HCEC 1CT (cell line): ENCODE measurements around the gene MYH10.

ENCODE experiments used
- DNase-seq: peaks from one replicate; pipeline ENCODE4 v3.0.0-alpha.2; 2017

The MYH10 gene

DNA sequence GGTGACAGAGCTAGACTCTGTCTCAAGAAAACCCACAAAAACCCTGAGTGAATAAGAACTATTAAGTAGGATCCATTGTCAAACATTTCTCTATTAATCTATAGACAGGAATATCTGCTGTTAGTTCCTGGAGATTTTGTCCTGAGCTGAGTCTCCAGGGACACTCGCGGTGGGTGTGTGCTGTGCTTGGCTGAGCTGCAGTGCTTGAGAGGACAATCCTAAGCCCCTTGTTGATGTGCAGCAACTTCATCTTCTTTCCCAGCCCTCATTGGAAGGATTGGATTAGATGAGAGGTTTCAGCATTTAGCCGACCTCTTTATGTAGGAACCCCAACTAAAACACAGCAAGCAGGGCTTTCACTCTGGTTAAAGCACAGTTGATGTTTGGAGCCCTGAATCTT is 161.5 kb downstream of the MYH10 start:
- DNase-seq: no peak

DNA sequence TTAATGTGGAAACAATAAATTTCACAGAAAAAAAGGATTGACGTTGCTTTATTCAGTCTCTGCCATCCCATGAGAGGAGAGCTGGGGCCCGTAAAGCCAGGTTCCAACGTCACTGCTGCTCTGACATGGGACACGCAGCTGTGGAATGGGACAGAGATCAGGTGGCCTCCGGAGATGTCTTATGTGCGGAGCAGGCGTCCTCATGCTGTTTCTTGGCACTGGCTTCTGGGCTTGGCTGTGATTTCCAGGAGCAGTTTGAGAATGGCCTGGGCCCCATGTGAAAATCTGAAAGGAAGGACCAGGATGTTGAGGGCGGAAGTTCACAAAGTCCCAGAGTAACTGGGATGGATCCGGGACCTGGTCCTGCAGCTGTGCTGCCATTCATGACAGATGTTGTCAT is 162.4 kb downstream of the MYH10 start:
- DNase-seq: no peak

DNA sequence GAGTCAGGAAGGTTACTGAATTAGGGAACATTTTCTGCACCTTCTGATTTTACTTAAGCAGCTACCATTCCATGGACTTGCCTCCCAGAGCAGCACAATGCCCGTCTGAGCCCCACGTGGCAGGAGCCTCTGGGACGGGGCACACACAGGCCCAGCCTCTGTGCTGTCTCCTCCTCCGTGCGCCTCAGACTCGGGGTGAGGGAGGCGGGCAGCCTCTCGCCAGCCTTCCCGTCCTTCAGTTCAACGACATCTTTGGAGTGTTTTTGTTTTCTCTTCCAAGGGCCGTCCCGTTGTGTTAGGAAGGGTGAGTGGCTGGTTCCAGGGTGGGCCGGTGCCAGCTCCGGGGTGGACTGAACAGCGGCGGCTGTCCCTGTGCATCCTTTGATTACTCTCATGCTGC is 163.0 kb downstream of the MYH10 start:
- DNase-seq: no peak

DNA sequence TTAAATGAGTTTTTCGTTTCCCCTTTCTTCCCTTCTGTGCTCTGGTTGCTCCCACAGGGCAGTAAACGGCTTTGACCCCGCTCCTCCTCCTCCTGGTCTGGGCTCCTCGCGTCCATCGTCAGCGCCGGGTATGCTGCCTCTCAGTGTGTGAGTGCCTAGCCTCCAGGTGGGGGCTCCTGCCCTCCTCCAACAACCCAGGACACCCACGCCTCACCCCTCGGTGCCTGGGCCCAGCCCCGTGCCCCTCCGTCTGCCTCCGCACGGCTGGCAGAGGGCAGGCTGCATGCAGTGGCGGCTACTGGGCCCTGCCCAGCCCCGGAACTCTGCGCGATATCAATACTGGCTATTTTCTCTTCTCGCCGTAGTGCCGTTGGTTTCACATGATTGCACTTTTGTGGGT is 163.7 kb downstream of the MYH10 start:
- no peak for DNase-seq

DNA sequence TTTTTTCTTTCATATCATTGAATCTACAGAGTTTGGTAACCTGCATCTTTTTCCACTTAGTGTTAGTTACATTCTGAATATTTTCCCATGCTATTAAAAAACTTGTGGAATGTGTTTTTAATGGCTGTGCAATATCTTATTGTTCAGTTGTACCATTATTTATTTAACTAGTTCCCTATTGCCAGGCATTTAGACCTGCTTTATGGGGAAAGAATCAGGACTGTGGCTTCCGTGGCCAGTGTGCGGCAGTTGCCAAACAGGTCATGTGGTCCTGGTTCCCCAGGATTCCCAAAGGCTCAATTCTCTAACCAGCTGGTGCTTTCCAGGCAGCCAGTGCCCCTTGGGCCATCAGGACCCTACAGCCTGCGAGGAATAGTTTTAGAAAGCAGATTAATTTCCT is 164.1 kb downstream of the MYH10 start:
- DNase-seq: no peak

DNA sequence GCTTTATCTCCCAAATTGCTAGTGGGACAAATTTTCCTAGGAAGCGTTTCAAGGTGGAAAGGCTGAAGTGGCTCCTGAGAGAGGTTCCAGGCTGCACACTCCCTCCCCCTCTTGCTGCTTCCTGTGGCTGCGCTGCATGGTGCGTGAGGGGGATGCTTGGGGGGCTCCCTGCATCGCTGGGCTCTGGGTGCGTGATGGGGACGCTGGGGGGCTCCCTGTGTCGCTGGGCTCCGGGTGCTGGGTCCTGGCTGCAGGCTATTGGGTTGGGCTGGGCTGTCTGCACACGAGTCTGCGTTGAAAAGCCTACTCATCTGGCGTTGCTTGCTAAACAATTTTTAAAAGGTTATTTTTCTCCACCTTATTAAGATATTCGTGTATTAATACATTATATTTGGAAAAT is 164.8 kb downstream of the MYH10 start:
- no peak for DNase-seq

DNA sequence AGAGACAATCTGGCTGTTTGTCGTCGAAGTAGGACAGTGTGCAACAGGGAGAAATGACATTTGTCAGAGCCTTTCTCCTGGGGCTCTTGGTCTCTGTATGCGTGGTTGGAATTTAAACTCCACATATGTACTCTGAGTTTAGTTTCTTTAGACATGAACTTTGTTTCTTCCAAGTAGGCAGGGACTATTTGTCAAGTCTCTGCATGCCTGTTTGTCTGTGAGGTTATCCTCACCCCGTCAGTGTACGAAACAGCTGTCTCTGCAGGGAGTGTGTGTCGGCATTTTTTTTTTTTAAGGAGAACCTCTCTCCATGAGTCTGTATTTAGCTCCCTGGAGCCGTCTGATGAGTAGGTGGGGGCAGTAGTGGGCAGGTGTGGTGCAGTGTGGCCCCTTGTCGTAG is 165.2 kb downstream of the MYH10 start:
- DNase-seq: no peak

DNA sequence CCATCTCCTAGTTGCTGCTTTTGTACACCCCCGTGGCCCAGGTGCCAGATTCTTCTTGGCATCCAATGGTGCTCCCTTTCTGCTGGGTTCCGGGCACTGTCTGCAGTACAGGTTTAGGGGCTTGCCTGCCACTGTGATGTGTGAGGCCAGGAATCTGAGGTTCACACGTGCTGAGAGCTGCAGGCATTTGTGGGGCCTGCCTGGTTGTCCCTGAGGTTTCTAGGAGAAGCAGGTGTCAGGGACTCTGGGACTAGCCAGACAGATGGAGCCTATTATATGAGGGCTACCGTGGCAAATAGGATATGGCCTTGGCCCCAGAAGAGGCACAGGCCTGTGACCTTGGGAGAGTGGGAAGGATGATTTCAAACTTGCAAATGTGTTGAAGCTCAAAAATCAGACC is 165.6 kb downstream of the MYH10 start:
- DNase-seq: no peak

DNA sequence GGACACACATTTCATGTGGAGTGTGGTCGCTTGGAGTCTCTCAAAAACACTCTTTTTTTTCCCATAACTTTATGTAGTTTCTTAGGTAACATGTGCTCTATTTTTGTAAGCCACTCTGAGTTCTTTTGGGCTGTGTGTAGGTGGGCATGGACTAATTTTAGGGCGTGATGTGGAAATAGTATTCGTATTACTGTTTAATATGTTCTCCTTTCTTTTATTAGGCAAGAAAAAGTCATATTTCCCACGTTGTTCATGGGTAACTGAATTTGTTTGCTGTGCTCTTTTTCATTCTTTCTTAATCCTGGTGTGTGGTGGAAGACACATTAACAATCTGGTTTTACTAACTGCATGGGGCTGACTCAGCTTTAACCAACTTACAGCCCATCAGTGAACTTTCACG is 167.4 kb downstream of the MYH10 start:
- peak; percentile 8 for DNase-seq

DNA sequence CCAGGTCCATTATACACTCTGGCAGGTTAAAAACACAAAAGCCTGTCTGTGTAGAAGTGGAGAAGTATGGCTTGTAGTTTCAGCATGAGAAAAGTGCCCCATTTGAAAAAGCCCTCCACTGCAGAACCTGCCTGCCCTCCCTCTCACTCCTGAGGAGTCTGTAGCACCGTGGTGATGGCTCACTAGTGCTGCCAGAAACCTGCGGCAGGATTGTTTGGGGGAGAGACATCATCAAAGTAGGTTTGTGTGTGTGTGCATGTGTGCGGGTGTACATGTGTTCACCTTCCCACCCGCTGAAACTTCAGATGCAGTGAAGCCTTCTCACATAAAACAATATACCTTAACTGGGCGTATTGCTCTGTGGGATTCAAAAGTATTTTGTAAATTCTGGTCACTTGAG is 168.0 kb downstream of the MYH10 start:
- DNase-seq: no peak

DNA sequence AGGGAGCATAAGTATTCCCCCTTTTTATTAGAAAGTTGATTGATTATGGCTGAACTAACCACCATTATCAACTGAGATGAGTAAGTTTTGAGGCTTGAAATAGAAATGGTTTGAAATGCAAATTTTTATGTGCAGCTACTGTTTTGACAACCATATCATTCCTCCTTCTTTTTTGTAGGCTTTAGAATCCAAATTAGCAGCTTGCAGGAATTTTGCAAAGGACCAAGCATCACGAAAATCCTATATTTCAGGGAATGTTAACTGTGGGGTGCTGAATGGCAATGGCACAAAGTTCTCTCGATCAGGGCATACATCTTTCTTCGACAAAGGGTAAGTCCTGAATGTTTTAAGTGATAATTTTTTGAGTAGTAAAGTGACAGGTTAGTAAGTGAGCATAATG is 170.7 kb downstream of the MYH10 start:
- no peak for DNase-seq

DNA sequence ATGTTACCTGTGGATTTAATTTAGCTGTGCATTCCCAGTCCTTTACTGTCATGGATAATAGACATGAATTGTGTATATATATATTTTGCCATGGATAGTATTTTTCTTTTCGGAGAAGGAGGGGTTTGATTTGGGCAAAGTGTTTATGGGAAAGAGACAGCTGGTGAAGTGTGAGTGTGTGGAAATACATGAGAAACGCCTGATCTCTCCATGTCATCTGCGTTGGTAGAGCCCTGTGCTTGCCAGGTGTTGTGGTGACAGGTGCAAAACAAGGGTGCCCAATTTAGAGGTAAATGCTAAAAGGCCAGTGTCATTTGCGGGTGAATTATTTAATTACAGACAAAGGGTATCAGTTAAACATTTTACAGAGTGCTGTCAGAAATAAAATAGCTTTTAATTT is 171.4 kb downstream of the MYH10 start:
- DNase-seq: no peak

DNA sequence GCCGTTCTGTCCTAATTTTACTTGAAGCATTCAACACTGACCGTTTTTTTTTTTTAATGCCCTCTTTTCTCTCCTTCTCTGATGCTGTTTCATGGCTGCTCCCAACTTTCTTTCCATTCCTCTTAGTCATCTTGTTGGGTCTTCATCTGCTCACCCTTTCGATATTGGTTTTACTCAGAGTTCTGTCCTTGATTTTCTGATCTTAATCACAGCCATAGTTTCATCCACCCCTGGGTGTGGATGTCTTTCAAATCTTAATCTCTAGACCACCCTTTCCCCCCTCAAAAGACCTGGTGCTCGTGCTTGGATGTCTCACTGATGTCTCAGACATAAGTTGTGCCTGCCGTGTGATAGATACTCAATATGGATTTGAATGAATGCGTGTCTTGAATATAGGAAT is 172.4 kb downstream of the MYH10 start:
- DNase-seq: no peak

DNA sequence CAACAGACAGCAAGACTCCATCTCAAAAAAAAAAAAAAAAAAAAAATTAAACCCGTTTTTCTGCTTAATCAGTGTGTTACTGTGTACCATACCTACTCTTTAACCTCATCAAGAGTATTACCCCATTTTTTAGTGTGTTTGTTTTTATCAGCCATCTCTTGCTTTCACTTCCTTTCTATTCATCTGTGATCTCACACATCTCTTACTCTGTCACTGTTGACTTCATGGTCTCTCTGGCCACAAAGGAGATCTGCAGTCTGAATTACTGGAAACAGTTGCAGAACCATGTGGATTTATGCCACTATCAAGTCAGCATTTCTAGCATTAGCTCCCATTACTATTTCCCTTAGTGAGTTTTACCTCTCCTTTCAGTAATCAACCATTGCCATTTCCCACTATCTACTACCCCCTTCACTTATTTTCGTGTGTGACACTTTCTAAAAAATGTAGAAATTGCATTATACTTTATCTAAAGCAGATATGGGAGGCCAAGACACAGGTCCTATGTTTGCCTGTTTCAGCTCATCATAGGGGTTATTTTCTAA is 174.8 kb downstream of the MYH10 start:
- no peak for DNase-seq

DNA sequence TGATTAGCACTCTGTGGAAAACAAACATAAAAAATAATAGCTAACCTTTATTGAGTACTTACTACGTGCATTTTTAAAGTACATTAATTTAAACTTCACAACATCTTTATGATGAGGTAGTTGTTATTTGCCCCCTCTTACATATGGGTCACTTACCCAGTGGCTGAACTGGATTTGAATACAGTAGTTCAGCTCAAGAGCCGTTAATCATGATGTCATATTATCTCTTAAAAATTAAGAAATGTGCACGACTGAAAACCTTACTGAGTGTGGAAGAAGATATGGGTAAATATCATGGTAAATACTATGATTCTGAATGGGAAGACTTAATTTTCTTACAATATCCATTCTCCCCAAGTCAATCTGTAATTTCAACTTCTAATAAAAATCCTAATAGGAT is 177.2 kb downstream of the MYH10 start:
- no peak for DNase-seq

DNA sequence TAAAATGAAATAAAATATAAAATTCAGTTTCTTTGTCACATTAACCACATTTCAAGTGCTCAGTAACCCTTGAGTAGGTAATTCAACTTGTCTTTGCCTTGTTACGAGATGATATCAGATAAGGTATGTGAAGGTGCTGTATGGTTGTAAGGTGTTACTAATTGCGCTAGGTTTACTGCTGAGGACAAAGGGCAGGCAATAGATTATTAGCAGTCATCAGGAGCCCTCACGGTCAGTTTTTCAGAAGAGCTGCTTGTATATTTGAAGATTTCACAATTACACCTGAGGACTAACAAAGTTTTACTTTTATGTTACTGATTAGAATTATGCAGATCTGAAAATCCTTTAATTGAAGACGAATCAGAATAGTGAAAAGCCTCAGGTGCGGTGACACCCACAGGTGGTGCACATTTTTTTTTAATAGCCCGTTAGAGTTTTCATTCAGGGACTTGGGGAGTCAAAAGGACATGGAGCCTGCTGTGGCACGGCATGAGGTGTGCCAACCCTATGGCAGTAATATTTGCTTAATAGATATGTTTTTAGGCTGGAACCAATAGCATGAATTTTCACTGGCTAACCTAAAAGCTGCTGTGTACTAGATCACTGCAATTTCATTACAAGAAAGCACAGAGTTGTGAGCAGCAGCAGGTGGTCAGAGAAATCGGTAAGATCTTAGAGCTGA is 178.5 kb downstream of the MYH10 start:
- DNase-seq: no peak

DNA sequence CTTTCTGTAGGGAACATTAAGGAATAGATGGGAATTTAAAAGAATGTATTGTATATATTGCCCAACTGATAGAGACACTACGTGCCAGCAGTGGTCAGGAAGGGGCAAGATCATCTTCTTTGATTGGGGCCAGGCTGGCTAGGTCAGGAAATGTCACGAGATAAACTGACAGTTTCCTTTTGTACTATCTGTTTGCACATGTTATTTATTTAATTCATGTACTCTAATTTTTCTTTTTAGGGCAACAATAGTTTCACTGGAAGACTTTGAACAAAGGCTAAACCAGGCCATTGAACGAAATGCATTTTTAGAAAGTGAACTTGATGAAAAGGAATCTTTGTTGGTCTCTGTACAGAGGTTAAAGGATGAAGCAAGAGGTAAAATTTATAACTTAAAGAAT is 182.2 kb downstream of the MYH10 start:
- no peak for DNase-seq

DNA sequence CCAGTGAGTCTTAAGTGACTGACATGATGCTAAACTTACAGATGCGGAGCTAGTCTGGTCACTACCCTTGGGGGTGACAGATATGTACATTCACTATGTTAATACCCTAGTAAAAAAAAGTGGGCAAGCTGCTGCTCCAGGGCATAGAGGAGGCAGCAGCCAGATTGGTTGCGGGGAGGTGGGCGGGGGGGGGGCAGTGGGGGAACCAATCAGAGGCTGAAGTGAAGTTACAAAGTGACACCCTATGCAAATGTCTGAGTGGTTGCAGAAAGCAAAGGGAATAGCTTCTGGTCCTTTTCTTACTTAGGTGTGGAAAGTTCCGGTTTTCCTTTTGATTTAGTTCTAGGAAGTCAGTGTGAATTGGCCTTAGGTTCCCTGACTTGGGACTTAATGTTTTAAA is 182.7 kb downstream of the MYH10 start:
- no peak for DNase-seq

DNA sequence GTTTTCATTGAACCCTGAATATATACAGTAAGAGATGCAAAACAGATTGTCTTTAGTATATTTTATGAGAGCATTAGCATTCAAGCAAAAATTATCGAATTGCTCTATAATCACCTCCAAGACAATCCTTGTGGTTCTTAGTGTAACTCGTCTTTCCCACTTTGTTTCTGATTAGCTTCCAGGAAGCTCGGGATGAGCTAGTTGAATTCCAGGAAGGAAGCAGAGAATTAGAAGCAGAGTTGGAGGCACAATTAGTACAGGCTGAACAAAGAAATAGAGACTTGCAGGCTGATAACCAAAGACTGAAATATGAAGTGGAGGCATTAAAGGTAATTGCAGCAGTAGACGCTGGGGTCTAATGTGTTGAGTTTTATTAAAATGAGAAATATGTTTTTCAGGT is 185.0 kb downstream of the MYH10 start:
- DNase-seq: no peak

DNA sequence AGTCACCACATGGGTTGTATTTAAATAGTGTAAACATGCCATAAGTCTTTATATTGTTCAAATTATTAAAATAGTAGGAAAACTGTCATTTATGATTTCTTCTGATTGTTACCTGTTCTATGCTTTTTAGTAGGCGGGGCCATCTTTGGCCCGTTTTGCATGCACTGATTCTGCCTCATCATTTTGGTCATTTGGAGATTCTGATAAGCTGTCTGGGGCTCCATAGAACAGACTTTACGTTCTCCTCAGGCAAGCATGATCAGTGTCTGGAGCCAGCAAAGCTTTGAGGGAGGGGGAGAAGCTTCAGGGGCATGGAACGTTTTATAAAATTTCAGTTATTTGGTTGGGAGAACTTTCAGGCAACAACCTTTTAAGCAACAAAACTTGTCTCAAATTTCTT is 186.0 kb downstream of the MYH10 start:
- DNase-seq: no peak

DNA sequence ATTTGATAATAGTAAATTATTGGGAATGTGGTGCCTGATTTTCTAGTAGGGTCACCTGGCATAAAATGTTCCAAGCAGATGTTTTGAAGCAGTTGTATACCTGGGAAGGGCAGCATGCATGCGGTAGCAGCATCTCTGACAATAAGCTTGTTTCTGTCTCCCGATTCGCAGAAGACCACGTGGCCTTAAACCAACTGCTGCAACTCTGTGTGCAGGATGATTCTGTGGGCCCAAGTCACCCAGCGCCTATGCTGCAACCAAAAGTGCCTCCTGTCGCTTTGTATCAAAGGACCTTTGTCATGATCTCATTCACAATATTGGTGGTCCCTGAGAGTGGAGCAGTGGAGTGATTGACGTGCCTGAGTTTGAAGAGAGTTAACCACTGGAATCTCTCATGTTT is 186.8 kb downstream of the MYH10 start:
- DNase-seq: no peak

DNA sequence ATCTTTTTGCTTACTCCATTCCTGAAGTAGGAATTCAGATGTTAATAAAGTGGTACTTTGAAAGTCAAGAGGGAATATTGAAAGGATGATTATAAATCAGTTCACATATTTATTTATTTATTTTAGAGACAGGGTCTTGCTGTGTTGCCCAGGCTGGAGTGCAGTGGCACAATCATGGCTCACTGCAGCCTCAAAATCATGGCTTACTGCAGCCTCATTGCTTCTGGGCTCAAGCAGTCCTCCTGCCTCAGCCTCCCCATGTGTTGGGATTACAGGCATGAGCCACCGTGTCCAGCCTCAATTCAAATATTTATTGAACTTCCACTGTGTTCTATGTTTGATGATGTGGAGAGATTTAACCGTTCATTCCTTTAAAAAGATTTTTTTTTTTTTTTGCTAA is 188.2 kb downstream of the MYH10 start:
- no peak for DNase-seq

DNA sequence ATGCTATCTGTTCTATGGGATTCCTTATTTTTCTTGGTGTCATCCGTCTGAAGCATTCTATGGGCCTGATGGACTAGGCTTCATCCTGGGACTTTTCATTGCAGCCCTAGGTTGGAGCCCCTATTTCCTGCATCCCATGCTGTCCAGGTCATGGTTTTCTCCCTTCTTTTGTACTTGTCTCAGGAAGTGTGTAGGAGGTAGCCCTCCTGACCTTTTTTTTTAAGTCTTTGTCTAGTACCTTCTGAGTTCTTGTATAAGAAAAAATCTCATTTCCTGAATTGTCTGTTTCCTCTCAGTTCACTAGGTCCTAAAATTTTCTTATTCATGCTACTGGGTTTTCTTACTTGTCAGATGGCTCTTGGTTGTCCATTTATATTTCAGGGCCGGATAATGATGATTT is 188.8 kb downstream of the MYH10 start:
- no peak for DNase-seq

DNA sequence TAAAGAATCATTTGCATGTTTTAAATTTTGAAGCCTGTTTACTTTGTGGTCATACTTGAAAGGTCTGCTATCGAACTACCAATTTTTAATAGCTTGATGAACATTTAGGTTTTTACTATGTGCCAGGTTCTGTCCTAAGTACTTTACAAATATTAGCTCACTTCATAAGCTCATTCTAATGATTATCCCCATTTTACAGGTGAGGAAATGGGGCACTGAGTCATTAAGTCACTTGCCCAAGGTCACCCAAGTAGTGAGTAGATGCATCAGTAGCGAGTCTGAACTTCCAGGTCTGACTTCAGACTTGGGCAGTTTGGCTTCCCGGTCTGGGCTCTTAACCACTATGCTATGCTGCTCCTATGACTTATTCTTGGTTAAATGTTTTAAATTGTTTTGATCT is 190.8 kb downstream of the MYH10 start:
- no peak for DNase-seq

DNA sequence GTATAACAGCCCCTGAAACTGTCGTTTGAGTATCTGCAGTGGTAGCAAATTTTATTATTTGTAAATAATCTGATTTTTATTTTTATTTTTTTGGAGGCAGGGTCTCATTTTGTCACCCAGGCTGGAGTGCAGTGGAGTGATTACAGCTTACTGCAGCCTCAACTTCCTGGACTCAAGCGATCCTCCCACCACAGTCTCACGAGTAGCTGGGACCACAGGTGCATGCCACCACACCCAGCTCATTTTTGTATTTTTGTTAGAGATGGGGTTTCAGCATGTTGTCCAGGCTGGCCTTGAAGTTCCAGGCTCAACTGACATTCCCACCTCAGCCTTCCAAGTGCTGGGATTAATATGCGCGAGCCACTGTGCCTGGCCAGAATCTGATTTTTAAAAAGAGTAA is 192.1 kb downstream of the MYH10 start:
- DNase-seq: no peak

DNA sequence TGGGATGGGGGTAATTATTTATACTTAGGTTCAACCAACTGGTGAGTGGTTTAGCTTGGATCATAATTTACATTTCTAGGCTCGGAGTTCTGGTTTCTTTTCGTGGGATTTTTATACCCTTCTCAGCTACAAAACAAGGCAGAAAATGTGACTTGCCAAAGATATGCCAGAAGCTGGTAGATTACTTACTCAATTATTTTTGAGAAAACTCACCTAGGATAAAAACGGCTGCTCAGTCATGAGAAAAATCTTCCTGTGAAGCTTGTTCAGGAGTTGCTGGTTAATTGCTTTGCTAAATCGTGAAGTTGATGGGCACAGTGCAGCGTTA is 193.7 kb downstream of the MYH10 start:
- no peak for DNase-seq
